ENCODE results near the gene APOC3.
"Not testable (repeated sequence)": the region's sequence is repeated elsewhere in the genome, so short reads cannot be mapped to it uniquely, and the experiment has no call there.

The APOC3 gene

DNA sequence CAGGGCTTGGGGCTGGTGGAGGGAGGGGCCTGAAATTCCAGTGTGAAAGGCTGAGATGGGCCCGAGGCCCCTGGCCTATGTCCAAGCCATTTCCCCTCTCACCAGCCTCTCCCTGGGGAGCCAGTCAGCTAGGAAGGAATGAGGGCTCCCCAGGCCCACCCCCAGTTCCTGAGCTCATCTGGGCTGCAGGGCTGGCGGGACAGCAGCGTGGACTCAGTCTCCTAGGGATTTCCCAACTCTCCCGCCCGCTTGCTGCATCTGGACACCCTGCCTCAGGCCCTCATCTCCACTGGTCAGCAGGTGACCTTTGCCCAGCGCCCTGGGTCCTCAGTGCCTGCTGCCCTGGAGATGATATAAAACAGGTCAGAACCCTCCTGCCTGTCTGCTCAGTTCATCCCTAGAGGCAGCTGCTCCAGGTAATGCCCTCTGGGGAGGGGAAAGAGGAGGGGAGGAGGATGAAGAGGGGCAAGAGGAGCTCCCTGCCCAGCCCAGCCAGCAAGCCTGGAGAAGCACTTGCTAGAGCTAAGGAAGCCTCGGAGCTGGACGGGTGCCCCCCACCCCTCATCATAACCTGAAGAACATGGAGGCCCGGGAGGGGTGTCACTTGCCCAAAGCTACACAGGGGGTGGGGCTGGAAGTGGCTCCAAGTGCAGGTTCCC lies at the start of gene APOC3:
TSS of gene APOC3 (plus strand) at position 383 of the 659 bp plus-strand sequence. CDS start 676 bp downstream, outside the sequence.
- DNase-seq (ENCODE audit: low spot score) = no peak

DNA sequence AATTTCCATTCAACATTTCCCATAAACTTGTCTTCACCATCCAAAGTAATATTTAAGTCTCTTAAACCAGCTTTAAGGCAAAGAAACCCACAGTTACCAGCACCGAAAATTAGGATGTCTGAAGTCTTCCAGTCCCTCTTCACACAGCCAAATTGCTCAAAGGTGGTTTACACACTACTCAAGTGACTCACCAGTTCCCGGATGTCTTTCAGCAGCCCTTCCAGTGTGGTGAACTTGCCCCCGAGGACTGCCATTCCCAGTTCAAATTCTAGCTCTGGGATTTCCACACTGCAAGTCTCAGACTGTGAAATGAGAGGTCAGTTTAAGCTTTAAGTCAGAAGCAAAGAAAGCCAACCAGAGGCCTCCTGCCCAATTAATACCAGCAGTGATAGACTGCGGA lies 47.0 kb upstream of the APOC3 start:
- DNase-seq (ENCODE audit: low spot score) = no peak

DNA sequence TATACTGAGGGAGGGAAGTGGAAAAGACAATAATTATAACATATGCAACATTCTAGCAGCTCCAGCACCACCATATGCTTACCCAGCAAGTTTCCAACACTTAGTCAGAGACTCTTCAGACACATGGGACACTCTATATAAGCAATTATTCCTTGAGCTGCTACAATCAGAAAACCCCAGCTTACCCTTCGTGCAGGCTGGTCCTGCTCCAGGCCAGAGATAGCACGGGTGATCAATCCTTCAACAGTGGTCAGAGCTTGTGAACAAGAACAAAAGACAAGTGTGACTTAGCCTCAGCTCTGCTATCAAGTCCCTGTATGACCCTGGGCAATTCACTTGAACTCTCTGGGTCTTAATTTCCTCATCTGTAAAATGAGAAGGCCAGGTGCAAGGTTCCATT lies 43.4 kb upstream of the APOC3 start:
- no peak for DNase-seq (ENCODE audit: low spot score)

DNA sequence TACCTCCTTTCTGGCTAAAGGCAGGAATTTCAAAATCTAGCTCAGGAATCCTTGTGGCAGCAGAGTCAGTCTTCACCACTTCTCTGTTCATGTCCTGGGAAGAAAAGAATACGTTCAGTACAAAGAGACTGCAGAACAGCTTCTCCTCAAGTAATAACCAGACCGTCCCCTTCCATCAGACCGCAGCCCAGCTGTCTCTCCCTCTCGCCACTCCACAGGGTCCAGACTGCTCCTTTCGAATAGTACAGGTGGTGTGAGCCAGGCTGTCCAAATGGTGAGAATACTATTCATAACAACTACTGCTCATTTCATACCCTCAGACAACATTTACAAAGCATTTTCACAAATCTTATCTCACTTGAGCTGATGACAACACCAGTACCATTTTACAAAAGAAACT lies 42.7 kb upstream of the APOC3 start:
- no peak for DNase-seq (ENCODE audit: low spot score)

DNA sequence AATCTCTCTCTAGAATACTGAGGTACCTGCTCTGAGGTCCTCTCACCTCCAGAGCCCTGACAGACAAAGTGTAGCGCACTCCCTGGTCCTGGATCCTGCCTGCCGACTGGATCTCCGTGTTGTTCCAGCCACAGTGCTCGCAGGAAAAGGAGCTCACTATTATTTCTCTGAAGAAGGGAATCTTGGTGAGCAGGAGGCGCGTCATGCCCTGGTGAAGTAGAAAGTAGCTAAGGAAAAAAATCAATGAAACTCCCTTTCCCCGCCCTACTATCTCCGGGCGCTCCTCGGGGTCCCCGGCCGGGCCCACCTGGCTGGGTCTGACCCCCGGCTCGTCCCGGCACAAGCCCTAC lies 42.3 kb upstream of the APOC3 start:
- DNase-seq (ENCODE audit: low spot score) = no peak

DNA sequence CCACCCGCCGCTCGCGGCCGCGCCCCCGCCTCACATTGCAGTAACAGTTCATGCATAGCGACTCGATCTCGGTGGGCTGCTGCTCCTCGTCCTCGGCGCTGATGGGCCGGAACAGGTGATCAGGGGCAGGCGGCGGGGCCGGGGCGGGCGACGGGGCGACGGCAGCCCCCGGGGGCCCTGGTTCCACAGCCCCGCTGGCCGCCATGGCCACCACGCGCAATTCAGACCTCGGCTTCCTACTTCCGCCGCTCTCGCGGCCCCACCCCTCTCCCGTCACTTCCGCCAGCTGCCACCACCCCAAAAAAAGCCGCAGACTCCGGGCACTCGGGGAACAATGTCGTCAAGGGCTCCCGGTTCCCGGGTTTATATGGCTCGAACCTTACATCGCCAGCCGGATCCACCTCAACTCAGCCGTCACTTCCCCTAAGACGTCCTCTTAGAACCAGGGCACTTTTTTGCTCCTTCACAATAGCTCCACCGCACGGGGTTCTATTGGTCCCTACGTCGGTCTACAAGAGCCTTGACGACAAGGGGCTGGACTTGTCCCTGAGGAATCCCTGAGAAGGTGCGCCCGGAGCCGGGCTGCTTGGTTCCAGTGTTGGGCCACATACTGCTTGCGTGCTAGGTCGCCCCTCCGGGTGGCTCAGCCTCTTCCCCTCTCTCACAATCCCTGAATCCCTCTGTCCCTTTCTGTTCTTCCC lies 41.8 kb upstream of the APOC3 start, which contains the start of gene ZPR1:
TSS of gene ZPR1 (minus strand) at position 238 of the 701 bp plus-strand sequence. CDS start at position 205, 33 bp downstream.
- DNase-seq (ENCODE audit: low spot score) = peak; percentile 88

DNA sequence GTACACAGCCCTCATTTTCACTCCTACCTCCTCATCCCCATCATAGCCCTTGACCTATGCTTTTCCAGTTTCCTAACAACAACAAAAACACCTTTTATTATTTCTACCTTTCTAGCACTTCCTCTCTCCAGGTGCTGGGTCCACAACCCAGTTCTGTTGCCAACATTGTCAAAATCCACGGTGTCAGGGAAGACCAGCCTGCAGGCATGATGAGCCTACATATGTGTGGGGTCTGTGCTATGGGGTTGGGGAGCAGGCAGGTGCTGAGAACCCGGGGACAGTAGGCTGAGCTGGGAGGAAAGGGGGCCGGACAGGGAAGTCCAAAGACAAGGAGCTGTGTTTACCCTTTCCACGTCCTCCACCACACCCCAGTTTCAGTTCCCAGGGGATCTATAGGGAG lies 41.2 kb upstream of the APOC3 start:
- DNase-seq (ENCODE audit: low spot score) = no peak

DNA sequence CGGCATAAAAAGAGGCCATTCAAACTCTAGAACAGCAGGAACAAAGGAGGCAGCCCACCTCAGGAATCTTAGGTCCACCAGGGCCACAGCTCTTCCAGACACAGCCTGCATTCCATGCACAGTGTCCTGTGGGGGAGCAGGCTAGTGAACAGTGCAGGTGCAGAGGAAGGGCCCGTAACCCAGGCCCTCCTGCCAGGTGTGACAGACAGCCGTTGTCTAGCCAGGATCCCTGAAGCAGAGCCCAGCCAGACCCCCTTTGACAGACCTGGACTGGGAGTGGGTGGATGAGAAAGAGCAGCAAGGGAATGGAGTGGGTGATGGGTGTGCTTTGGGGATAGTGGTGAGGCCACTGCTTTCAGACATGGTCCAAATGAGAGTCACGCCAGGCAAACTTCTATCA lies 40.7 kb upstream of the APOC3 start:
- no peak for DNase-seq (ENCODE audit: low spot score)

DNA sequence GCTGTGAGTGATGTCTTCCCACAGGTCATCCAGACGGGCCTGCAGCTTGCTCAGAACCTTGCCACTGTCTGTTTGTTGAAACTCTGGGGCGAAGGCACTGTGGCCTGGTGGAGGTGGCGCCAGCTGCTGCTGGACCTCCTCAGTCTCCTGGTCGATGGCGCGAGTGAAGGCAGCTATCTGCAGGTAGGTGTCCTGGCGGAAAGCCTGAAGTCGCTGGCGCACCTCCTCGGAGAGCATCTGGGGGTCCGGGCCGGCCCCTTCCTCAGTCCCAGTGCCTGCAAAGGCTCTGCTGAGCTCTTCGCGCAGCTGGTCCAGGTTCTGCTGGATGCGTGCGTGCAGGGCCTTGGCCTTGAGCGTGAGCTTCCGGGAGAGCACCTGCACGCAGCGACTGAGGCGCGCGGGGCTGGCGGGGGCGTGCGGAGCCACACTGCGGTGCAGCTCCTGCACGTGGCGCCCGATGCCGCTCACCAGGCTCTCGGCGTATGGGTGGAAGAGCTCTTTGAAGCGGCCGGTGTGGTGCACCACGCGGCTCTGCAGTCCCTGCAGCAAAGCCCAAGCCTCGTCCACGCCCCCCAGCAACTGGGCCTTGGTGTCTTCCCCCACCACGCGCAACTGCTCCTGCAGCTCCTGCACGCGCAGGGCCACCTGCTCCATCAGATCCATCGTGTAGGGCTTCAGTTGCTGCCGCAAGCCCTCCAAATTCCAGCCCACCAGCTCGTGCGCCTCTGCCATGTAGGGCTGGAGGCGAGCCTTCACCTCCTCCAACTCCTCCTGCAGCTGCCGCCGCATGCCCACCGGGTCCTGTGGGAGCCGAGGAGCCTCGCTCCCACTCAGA lies 39.3 kb upstream of the APOC3 start:
- DNase-seq (ENCODE audit: low spot score) = no peak

DNA sequence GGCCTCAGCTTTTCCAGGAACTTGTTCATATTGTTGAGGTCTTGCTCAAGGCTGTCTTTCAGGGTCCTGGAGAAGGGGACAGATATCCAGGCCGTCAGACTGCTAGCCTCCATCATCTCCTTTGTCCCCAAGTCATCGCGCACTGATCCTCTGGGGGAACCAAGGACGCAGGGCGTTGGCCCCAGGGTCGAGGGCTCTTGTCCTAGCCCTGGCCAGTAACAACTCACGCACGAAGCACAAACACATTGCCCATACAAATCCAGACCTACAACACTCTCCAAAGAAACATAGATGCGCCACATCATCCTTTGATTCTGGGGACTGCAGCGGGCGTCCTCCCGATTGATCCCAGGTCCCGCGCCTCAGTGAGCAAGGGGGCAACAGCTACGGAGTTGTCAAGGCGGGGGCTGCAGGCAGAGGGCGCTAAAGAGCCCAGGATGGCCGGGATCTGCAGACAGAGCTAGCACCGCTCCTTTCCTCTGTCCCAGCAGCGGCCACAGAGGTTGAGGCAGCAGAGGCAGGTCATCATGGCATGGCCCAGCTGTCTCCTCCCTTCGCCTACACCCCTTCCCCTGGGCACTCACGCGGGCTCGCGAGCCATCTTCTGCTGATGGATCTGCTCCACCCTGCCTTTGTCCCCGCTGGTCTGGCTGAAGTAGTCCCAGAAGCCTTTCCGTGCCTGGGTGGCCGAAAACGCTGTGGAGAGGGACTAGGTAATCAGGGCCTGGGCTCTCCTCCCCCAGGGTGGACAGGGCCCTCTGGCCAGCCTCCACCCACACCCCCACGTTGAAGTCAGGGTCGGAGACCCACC lies 38.5 kb upstream of the APOC3 start:
- peak; percentile 88 for DNase-seq (ENCODE audit: low spot score)

DNA sequence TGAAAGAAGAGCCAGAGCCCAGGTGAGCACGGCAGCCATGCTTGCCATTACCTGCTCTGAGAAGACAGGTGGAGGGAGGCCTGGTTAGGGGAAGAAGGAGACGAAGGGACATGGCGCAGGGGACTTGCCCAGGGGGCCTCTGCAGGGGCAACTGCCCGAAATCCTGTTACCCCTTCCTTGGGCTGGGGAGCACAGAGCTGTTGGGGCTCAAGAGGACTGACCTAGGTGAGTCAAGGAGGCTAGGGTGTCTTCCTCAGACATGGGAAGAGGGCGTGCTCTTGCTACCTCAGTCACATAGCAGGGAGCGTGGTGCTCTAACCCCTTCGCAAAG lies 37.9 kb upstream of the APOC3 start, which contains the start of gene APOA5:
TSS of gene APOA5 (minus strand) at position 67 of the 331 bp plus-strand sequence. CDS start at position 48, 19 bp downstream.
- DNase-seq (ENCODE audit: low spot score) = no peak

DNA sequence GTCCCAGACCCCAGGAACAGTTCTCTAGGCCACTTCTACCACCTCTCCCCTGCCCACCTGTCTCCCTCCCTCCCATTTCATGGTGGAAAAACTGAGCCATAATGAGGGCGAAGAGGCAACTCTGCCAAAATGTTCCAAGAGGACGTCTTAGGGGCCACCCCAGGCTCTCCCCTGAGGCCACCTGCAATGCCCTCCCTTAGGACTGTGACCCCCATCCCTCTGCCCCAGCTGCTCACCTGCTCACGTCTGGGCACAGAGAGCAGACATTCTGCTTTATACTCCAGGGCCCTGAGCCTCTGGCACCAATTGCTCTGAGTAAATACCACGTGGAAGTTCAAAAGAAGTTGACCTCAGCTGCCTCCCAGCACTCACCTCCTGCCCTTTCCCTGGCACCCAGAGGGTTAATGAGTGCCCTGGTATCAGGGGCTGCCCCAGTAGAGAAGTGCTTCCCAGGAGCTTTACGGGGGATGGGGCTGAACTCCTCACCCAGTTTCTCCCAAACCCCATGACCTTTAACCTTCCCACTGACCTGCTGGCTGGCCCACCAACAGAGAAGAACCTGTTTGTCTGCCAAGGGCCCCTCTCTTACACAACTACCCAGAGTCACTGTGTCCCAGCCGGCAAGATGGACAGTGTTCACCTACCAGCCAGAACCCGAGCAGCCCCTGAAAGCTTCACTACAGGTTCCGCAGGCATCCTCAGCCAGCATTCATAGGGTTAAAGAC lies 37.4 kb upstream of the APOC3 start:
- DNase-seq (ENCODE audit: low spot score) = no peak

DNA sequence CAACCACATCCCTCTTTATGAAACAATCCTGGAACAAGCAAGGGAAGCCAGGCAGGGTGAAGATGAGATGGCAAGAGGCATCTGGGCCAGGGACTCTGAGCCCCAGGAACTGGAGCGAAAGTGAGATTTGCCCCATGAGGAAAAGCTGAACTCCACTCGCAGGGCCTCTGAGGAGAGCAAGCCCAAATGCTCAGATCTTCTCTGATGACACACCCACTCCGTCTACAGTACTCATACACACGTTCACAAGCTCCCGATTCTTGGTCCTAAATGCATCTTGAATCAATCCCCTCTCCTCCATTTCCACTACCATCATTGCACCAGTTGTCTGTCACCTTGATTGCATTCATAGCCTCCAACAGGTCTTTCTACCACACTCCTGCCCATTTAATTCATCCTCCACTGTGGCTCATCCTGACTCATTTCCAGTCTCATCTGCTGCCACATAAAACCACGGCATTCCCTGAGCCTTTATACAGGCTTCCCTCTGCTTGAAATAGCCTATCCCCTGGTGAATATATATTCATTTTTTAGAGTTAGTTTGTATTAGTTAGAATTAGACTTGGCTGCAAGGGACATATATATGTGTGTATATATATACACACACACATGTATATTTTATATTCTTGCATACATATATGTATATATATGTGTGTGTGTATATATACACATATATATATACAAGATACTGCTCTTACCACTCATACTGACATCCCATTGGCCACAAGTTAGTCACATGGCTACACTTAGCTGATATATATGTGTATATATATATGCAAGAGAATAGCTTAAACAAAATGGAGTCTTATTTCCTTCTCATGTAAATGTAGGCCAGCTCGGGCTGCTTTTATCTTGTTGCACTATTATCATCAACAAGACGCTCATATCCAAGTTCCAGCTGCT lies 36.6 kb upstream of the APOC3 start:
- DNase-seq (ENCODE audit: low spot score) = no peak

DNA sequence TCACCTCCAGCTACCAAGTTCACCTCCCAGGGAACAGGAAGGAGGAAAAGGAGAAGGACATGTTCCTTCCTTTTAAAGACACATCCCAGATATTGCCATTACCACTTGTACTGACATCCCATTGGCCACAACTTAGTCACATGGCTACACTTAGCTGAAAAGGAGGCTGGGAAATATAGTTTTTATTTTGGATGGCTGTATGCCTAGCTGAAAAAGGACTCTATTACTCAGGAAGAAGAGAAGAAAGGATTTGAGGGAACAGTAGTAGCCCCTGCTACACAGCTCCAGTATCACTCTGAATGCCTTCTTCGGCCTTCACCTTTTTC lies 36.0 kb upstream of the APOC3 start:
- no peak for DNase-seq (ENCODE audit: low spot score)

DNA sequence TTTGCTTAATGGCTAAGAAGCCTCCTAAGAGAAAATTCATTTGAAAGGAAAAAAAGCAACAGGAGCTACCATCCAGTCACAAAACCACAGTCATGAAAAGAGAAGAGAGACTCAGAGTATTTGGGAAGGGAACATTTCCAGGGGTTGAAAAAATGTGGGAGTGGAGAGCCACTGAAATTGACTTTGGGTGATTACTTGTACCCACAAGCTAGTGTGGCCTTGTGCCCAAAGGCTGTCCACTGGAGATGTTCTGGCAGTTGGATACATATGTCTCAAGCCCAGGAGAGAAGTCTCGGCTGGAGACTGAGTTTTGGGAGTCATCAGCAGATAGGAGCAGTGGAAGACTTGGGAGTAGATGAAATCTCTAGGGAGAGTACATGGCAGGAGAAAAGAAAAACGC lies 34.9 kb upstream of the APOC3 start:
- DNase-seq (ENCODE audit: low spot score) = no peak

DNA sequence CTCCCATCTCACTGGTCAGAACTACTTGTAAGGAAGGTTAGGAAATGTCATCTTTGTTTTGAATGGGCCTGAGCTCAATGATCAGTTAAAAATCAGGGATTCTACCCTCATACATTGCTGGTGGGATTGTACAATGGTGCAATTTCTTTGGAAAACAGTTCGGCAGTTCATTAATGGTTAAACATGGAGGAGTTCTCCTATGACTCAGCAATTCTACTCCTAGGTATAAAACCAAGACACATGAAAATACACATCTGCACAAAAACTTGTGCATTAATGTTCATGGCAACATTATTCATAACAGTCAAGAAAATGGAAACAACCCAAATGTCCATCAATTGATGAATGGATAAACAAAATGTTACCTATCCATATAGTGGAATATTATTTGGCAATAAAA lies 33.2 kb upstream of the APOC3 start:
- no peak for DNase-seq (ENCODE audit: low spot score)

DNA sequence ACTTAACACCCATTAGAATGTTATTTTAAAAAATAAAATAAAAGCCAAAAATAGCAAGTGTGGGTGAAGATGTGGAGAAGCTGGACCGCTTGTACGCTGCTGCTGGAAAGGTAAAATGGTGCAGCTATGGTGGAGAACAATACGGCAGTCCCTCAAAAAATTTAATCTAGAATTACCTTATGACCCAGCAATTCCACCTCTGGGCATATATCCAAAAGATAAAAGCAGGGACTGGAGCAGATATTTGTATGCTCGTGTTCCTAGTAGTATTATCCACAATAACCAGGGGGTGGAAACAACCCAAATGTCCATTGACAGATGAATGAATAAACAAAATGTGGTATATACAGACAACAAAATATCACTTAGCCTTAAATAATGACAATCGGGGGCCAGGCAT lies 31.9 kb upstream of the APOC3 start:
- no peak for DNase-seq (ENCODE audit: low spot score)

DNA sequence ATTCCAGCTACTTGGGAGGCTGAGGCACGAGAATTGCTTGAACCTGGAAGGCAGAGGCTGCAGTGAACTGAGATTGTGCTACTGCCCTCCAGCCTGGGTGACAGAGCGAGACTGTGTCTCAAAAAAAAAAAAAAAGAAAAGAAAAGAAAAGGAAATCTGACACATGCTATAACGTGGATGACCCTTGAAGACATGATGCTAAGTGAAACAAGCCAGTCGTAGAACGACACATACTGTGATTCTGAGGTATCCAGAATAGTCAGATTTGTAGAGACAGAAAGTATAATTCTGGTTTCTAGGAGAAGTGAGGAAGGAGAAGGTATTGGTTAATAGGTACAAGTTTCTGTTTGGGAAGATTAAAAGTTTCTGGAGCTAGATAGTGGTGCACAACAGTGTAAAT lies 31.3 kb upstream of the APOC3 start:
- no peak for DNase-seq (ENCODE audit: low spot score)

DNA sequence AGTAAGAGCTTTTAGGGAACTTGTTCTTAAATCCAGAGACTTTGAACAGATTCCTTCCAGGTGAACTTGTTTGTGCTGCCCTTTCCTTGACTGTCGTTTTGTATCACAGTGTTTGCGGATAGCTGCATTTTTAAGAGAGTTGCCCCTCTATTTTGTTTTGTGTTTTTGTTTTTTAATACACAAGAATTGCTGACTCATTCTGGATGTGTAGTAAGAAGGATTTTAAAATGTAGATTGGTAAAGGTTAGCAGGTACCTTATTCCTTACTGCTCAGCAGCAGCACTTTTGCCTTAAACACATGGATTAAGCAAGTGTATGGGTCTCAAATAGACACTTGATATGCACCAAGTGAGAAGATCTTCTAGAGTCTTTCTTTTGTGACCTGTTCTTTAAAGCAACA lies 29.1 kb upstream of the APOC3 start:
- DNase-seq (ENCODE audit: low spot score) = no peak

DNA sequence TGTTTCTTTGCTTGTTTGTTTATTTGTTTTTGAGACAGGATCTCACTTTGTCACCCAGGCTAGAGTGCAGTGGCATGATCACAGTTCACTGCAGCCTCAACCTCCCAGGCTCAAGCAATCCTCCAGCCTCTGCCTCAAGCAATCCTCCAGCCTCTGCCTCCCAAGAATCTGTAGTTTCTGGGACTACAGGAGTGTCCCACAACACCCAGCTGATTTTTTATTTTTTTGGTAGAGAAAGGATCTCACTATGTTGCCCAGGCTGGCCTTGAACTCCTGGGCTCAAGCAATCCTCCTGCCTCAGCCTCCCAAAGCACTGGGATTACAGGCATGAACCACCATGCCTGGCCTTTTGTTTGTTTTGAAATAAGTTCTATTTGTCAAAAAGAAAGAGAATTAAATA lies 28.0 kb upstream of the APOC3 start:
- DNase-seq (ENCODE audit: low spot score) = not testable (repeated sequence)

DNA sequence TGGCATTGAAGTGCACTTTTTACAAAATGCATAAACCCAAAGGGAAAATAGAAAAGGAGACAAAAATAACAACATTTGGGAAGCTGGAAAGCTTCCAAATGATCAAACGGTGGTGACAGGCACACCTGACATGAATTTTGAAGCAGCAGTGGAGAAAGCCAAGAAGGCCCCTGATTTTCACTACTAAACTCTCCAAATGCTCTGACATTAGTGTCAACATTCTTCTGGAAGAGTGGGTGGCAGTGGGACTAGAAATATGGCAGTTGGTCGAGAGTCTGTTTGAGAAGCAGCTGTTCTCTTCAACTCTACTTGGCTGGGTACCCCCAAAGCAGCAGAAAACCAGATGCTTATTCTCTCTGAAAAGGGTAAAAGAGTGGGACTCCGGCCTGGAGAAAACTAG lies 25.7 kb upstream of the APOC3 start:
- no peak for DNase-seq (ENCODE audit: low spot score)

Measured in germinal center (tissue), 1 donor.